ENCODE data around the gene DHRS13. TPM values are rescaled to one million over a fixed set of nuclear protein-coding genes. Genes with fewer than 3 reads are reported as not detected.
A peak's percentile ranks its signal among the peaks of the same experiment; 100 is the strongest.

DHRS13 gene
- total and polyA plus RNA-seq, 2 donors (not counting 1 experiment from before 2014, with no cell fraction given) = 11.9 to 28.1 TPM

GRCh38 chr17:28917029-28917428, 14.2 kb upstream of the DHRS13 start:
- no peak overlapping the region for H3K4me3 Mint-ChIP-seq
- Histone ChIP-seq H3K27ac (ENCODE audit: low read length in 2 of 2) (no peak overlapping the region), H3K9ac (ENCODE audit: low read length) (no peak overlapping the region), H3K4me1 (ENCODE audit: control insufficient read depth in 2 of 2, insufficient read depth in 2 of 2, low read length in 2 of 2) (no peaks in the 10 kb centered on the region), H2AFZ (ENCODE audit: insufficient read depth, low read depth, low read length, poor library complexity, severe bottlenecking) (no peak overlapping the region), H3K36me3 (replicated peaks in 1 of 2; ENCODE audit: control extremely low read depth in 1 of 2, control insufficient read depth in 1 of 2, extremely low read depth in 1 of 2, insufficient read depth in 2 of 2, low read length in 1 of 2) (peaks cover 5 to 95% of the 10 kb centered on the region in 2 experiments), H4K20me1 (ENCODE audit: control insufficient read depth, insufficient read depth, low read length, poor library complexity, severe bottlenecking) (peaks cover 15% of the 10 kb centered on the region), H3K79me2 (ENCODE audit: control insufficient read depth, insufficient read depth, low read length) (peaks cover 6% of the 10 kb centered on the region), H3K9me3 (ENCODE audit: control extremely low read depth in 1 of 3, control insufficient read depth in 2 of 3, insufficient read depth in 1 of 3, low read length in 2 of 3) (no peaks in the 10 kb centered on the region), H3K4me2 (replicated peaks; ENCODE audit: low read depth, low read length, poor library complexity, severe bottlenecking) (no peak overlapping the region), H3K4me3 (ENCODE audit: control extremely low read depth in 1 of 5, extremely low read depth in 1 of 5, insufficient read depth in 1 of 5, low read depth in 2 of 5, low read length in 4 of 5) (no peak overlapping the region), H3K27me3 (replicated peaks in 1 of 4; ENCODE audit: control extremely low read depth in 1 of 4, control insufficient read depth in 3 of 4, insufficient read depth in 4 of 4, low read length in 3 of 4) (no peaks in the 10 kb centered on the region)
- ATAC-seq (ENCODE audit: low read depth) (no peak), DNase-seq (no peak)
- intact Hi-C loops (cut with micrococcal nuclease) = no loop called here
- peaks cover 2% of the 10 kb centered on the region for H3K4me1 Mint-ChIP-seq
- H3K9me3 Mint-ChIP-seq (ENCODE audit: insufficient read depth) = no peaks in the 10 kb centered on the region
- H3K27ac Mint-ChIP-seq = no peak overlapping the region
- no peak for TF ChIP-seq EZH2 (IDR thresholded peaks at IDR 0.05; ENCODE audit: borderline replicate concordance, insufficient read depth, low read depth, low read length, poor library complexity, severe bottlenecking)
- no peak for TF ChIP-seq CTCF (IDR thresholded peaks at IDR 0.05)
- CTCF ChIA-PET = interaction anchor here (1.0 to 5.6 kb wide), 19 partner anchors 9 to 271 kb away, joined by 3 to 124 read pairs (median 6); partner anchors contain the start of genes BLTP2, DHRS13, FAM222B and FLOT2
- WGBS (ENCODE audit: insufficient coverage) = 93% methylated on average over 12 of the region's 12 CpGs
- POLR2A ChIA-PET = interaction anchor here (1.5 kb wide), 1 partner anchor 19 kb away, joined by 3 read pairs; the partner anchor contains the start of gene FLOT2
- no peaks in the 10 kb centered on the region for H3K27me3 Mint-ChIP-seq

DNA sequence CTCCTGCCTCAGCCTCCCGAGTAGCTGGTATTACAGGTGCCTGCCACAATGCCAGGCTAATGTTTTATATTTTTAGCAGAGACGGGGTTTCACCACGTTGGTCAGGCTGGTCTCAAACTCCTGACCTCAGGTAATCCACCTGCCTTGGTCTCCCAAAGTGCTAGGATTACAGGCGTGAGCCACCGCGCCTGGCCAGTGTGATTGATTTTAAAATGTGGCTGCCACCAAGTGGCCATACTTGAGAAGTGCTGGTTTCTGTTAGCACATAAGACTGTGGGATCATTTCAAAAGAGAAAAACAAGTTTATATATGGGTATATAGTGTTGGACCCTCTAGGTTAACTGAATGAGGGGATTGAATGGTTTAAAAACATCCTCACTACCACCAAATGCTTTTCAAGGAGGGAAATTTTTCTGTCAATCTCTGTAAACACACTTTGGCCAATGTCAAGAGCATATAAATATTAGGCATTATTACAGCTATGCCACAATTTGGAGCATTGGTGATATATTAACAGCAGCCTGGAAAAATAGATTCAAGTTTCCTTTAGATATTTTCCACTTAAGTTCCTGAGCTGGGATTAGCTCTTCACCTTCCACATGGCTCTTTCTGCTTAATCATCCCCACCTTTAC, 13.5 kb upstream of the DHRS13 start:
- DNase-seq (peak; percentile 60), ATAC-seq (ENCODE audit: low read depth) (peak; percentile 80)
- no peak overlapping the region for H3K4me2 ChIP-seq (replicated peaks; ENCODE audit: low read depth, low read length, poor library complexity, severe bottlenecking)
- H3K9ac ChIP-seq (ENCODE audit: low read length) = no peak overlapping the region
- Mint-ChIP-seq H3K4me3 (no peak overlapping the region), H3K4me1 (no peaks in the 10 kb centered on the region), H3K27ac (no peak overlapping the region), H3K27me3 (no peaks in the 10 kb centered on the region), H3K9me3 (ENCODE audit: insufficient read depth) (no peaks in the 10 kb centered on the region)
- ChIA-PET POLR2A (interaction anchor here (0.7 to 1.5 kb wide), 2 partner anchors 19 to 190 kb away, joined by 3 to 10 read pairs; partner anchors contain the start of gene FLOT2), CTCF (interaction anchor here (0.9 to 5.6 kb wide), 22 partner anchors 9 to 271 kb away, joined by 3 to 124 read pairs (median 5); partner anchors contain the start of genes BLTP2, DHRS13, FAM222B and FLOT2)
- no peak overlapping the region for H3K4me3 ChIP-seq (ENCODE audit: control extremely low read depth in 1 of 5, extremely low read depth in 1 of 5, insufficient read depth in 1 of 5, low read depth in 2 of 5, low read length in 4 of 5)
- intact Hi-C loops (cut with micrococcal nuclease) = loop anchor here (1.0 kb wide), 2 partner anchors 153 to 190 kb away; partner anchors contain the start of gene TLCD1
- H3K27ac ChIP-seq (ENCODE audit: low read length in 2 of 2) = no peak overlapping the region
- H3K36me3 ChIP-seq (replicated peaks in 1 of 2; ENCODE audit: control extremely low read depth in 1 of 2, control insufficient read depth in 1 of 2, extremely low read depth in 1 of 2, insufficient read depth in 2 of 2, low read length in 1 of 2) = peaks cover 8 to 95% of the 10 kb centered on the region in 2 experiments
- TF ChIP-seq CTCF (IDR thresholded peaks at IDR 0.05) = peak; percentile 82
- TF ChIP-seq EZH2 (IDR thresholded peaks at IDR 0.05; ENCODE audit: borderline replicate concordance, insufficient read depth, low read depth, low read length, poor library complexity, severe bottlenecking) = no peak
- no peaks in the 10 kb centered on the region for H3K27me3 ChIP-seq (replicated peaks in 1 of 4; ENCODE audit: control extremely low read depth in 1 of 4, control insufficient read depth in 3 of 4, insufficient read depth in 4 of 4, low read length in 3 of 4)
- H3K9me3 ChIP-seq (ENCODE audit: control extremely low read depth in 1 of 3, control insufficient read depth in 2 of 3, insufficient read depth in 1 of 3, low read length in 2 of 3) = no peaks in the 10 kb centered on the region
- no peaks in the 10 kb centered on the region for H3K4me1 ChIP-seq (ENCODE audit: control insufficient read depth in 2 of 2, insufficient read depth in 2 of 2, low read length in 2 of 2)
- no peak overlapping the region for H2AFZ ChIP-seq (ENCODE audit: insufficient read depth, low read depth, low read length, poor library complexity, severe bottlenecking)
- peaks cover 17% of the 10 kb centered on the region for H4K20me1 ChIP-seq (ENCODE audit: control insufficient read depth, insufficient read depth, low read length, poor library complexity, severe bottlenecking)
- H3K79me2 ChIP-seq (ENCODE audit: control insufficient read depth, insufficient read depth, low read length) = peaks cover 6% of the 10 kb centered on the region
- whole genome bisulfite sequencing (ENCODE audit: insufficient coverage) = 76% methylated on average over 4 of the region's 6 CpGs
